H9 (cell line): ENCODE data around the gene C12orf50. TPM values are rescaled to one million over a fixed set of nuclear protein-coding genes. Genes with fewer than 3 reads are reported as not detected.

ENCODE experiments used
- DNase-seq: peaks from one replicate; pipeline ENCODE4 v3.0.0-alpha.2; 2017
- H2AFZ ChIP-seq: one replicate; pipeline ENCODE4 v1.6.1; 2013; ENCODE audit warnings: mild to moderate bottlenecking, low read length, control low read depth, moderate library complexity
- H2AK5ac ChIP-seq: 2 replicates; pipeline ENCODE4 v1.6.1; 2013; ENCODE audit warnings: low read length, control low read depth, mixed read lengths; ENCODE audit not compliant: insufficient read length
- H2BK120ac ChIP-seq: one replicate; pipeline ENCODE4 v1.6.1; 2013; ENCODE audit warnings: low read depth, mild to moderate bottlenecking, low read length, control low read depth, inconsistent platforms; ENCODE audit not compliant: poor library complexity, severe bottlenecking
- H2BK12ac ChIP-seq: 2 replicates; pipeline ENCODE4 v1.6.1; 2013; ENCODE audit warnings: low read length, control low read depth, mixed read lengths, low read depth; ENCODE audit not compliant: insufficient read length
- H2BK15ac ChIP-seq: 2 replicates; pipeline ENCODE4 v1.6.1; 2013; ENCODE audit warnings: low read depth, low read length, control low read depth
- H2BK20ac ChIP-seq: one replicate; pipeline ENCODE4 v1.6.1; 2013; ENCODE audit warnings: low read depth, mild to moderate bottlenecking, low read length, control low read depth, inconsistent platforms; ENCODE audit not compliant: poor library complexity, severe bottlenecking
- H2BK5ac ChIP-seq: 2 replicates; pipeline ENCODE4 v1.6.1; 2013; ENCODE audit warnings: low read length, control low read depth, mixed read lengths; ENCODE audit not compliant: insufficient read length
- H3K14ac ChIP-seq: 2 replicates; pipeline ENCODE4 v1.6.1; 2013; ENCODE audit warnings: low read length, control low read depth; ENCODE audit not compliant: insufficient read depth
- H3K18ac ChIP-seq: 2 replicates; pipeline ENCODE4 v1.6.1; 2013; ENCODE audit warnings: low read depth, mild to moderate bottlenecking, mixed read lengths, low read length, control low read depth; ENCODE audit not compliant: insufficient read length
- H3K23ac ChIP-seq: 2 replicates; pipeline ENCODE4 v1.6.1; 2013; ENCODE audit warnings: low read length, control low read depth, mixed read lengths, low read depth; ENCODE audit not compliant: insufficient read length
- H3K23me2 ChIP-seq: 2 replicates; pipeline ENCODE4 v1.6.1; 2013; ENCODE audit warnings: low read depth, mild to moderate bottlenecking, mixed read lengths, low read length, control low read depth; ENCODE audit not compliant: insufficient read length, poor library complexity, severe bottlenecking
- H3K27ac ChIP-seq: 2 replicates; pipeline ENCODE4 v1.5.1; 2013; ENCODE audit warnings: low read length, control low read depth, mixed read lengths, low read depth; ENCODE audit not compliant: insufficient read length
- H3K27me3 ChIP-seq: 2 replicates; pipeline ENCODE4 v1.6.1; 2013; ENCODE audit warnings: low read length, control low read depth, inconsistent platforms; ENCODE audit not compliant: insufficient read depth
- H3K4ac ChIP-seq: 2 replicates; pipeline ENCODE4 v1.6.1; 2013; ENCODE audit warnings: low read depth, mild to moderate bottlenecking, control low read depth, inconsistent platforms, low read length, moderate library complexity
- H3K4me1 ChIP-seq: 2 replicates; pipeline ENCODE4 v1.6.1; 2013; ENCODE audit warnings: low read length, control low read depth, inconsistent platforms; ENCODE audit not compliant: insufficient read depth
- H3K4me2 ChIP-seq: 2 replicates; pipeline ENCODE4 v1.6.1; 2013; ENCODE audit warnings: low read length, control low read depth, mixed read lengths; ENCODE audit not compliant: insufficient read length, insufficient read depth
- H3K56ac ChIP-seq: 2 replicates; pipeline ENCODE4 v1.6.1; 2013; ENCODE audit warnings: low read depth, mild to moderate bottlenecking, mixed read lengths, low read length, control low read depth; ENCODE audit not compliant: insufficient read length
- H3K79me1 ChIP-seq: 2 replicates; pipeline ENCODE4 v1.6.1; 2013; ENCODE audit warnings: low read depth, mild to moderate bottlenecking, moderate library complexity, low read length, control low read depth, inconsistent platforms; ENCODE audit not compliant: insufficient read depth, poor library complexity, severe bottlenecking
- H3K79me2 ChIP-seq: 2 replicates; pipeline ENCODE4 v1.6.1; 2013; ENCODE audit warnings: low read length, control low read depth, inconsistent platforms; ENCODE audit not compliant: insufficient read depth
- H3K9ac ChIP-seq: 2 replicates; pipeline ENCODE4 v1.6.1; 2013; ENCODE audit warnings: low read length, control low read depth, mixed read lengths; ENCODE audit not compliant: insufficient read length; ENCODE audit errors: extremely low read depth
- H3K9me3 ChIP-seq: one replicate; pipeline ENCODE4 v1.6.1; 2013; ENCODE audit warnings: low read depth, low read length, inconsistent platforms; ENCODE audit not compliant: control insufficient read depth
- H3T11ph ChIP-seq: one replicate; pipeline ENCODE4 v1.6.1; 2013; ENCODE audit warnings: mild to moderate bottlenecking, low read length, control low read depth, inconsistent platforms
- H4K20me1 ChIP-seq: one replicate; pipeline ENCODE4 v1.6.1; 2013; ENCODE audit not compliant: control insufficient read depth, insufficient read length, insufficient read depth
- H4K5ac ChIP-seq: 2 replicates; pipeline ENCODE4 v1.6.1; 2013; ENCODE audit warnings: low read depth, mild to moderate bottlenecking, mixed read lengths, low read length, control low read depth; ENCODE audit not compliant: insufficient read length
- H4K8ac ChIP-seq: replicated peaks from 2 replicates; pipeline ENCODE4 v1.6.1; 2013; ENCODE audit warnings: low read length, control low read depth, mixed read lengths, low read depth; ENCODE audit not compliant: insufficient read length
- H4K91ac ChIP-seq: 2 replicates; pipeline ENCODE4 v1.6.1; 2013; ENCODE audit warnings: low read depth, mild to moderate bottlenecking, moderate library complexity, mixed read lengths, low read length, control low read depth; ENCODE audit not compliant: insufficient read length
- H3K27ac Mint-ChIP-seq, 3 experiments: 2 replicates in 2 of 3; 3 replicates in 1 of 3; pipeline ENCODE4 v1.8.0; 2020 to 2021; ENCODE audit warnings: mixed read lengths in 3 of 3, mild to moderate bottlenecking in 1 of 3, moderate library complexity in 1 of 3
- H3K27me3 Mint-ChIP-seq: 2 replicates; pipeline ENCODE4 v1.8.0; 2021; ENCODE audit warnings: low read depth, mild to moderate bottlenecking, moderate library complexity, mixed read lengths
- H3K36me3 Mint-ChIP-seq, 3 experiments: 2 replicates in 2 of 3; 3 replicates in 1 of 3; pipeline ENCODE4 v1.8.0; 2020 to 2021; ENCODE audit warnings: low read depth in 3 of 3, mixed read lengths in 3 of 3; ENCODE audit not compliant: insufficient read depth in 1 of 3
- H3K4me1 Mint-ChIP-seq, 2 experiments: 2 replicates each; pipeline ENCODE4 v1.8.0; 2020; ENCODE audit warnings: mixed read lengths in 2 of 2
- H3K4me3 Mint-ChIP-seq, 2 experiments: 2 replicates in 1 of 2; 3 replicates in 1 of 2; pipeline ENCODE4 v1.8.0; 2020 to 2021; ENCODE audit warnings: mild to moderate bottlenecking in 2 of 2, mixed read lengths in 2 of 2, moderate library complexity in 1 of 2
- H3K9me3 Mint-ChIP-seq, 2 experiments: 2 replicates in 1 of 2; 3 replicates in 1 of 2; pipeline ENCODE4 v1.8.0; 2020; ENCODE audit warnings: mild to moderate bottlenecking in 2 of 2, mixed read lengths in 2 of 2, moderate library complexity in 1 of 2
- CTCF ChIP-seq: fragments of 200-600 bp; sonication (generic); conservative IDR thresholded peaks from 3 replicates; pipeline ENCODE4 v1.8.0; 2021; ENCODE audit warnings: antibody characterized with exemption, mild to moderate bottlenecking
- total RNA-seq: library from RNA; stranded (reverse); gene quantifications from 2 replicates; pipeline ENCODE4 v1.2.1, GENCODE V29; 2021

C12orf50 gene
- total RNA-seq, 1 experiment from 2014 or later = 0.17 TPM

- no peak overlapping the region for H3K9ac ChIP-seq
- no peak overlapping the region for H3K27ac Mint-ChIP-seq
- H3K79me2 ChIP-seq = no peaks in the 10 kb centered on the region
- no peaks in the 10 kb centered on the region for H3K27me3 ChIP-seq
- H2BK20ac ChIP-seq = no peak overlapping the region
- no peak overlapping the region for H2AK5ac ChIP-seq
- H3K27me3 Mint-ChIP-seq = no peaks in the 10 kb centered on the region
- H3K56ac ChIP-seq = no peak overlapping the region
- no peak overlapping the region for H3T11ph ChIP-seq
- no peak for TF ChIP-seq CTCF
- H4K5ac ChIP-seq = no peak overlapping the region
- no peak overlapping the region for H2BK5ac ChIP-seq
- no peak overlapping the region for H2BK15ac ChIP-seq
- no peaks in the 10 kb centered on the region for H3K4me1 Mint-ChIP-seq
- no peaks in the 10 kb centered on the region for H3K4me1 ChIP-seq
- no peak overlapping the region for H3K23ac ChIP-seq
- no peaks in the 10 kb centered on the region for H3K79me1 ChIP-seq
- no peak overlapping the region for H3K27ac ChIP-seq
- H3K4me3 Mint-ChIP-seq = no peak overlapping the region
- no peak overlapping the region for H3K14ac ChIP-seq
- no peak overlapping the region for H3K4me2 ChIP-seq
- H2BK120ac ChIP-seq = no peak overlapping the region
- DNase-seq = no peak
- H3K9me3 Mint-ChIP-seq = peaks cover under 1 to 2% of the 10 kb centered on the region in 2 experiments; a peak in 2 of 5 replicates
- H3K36me3 Mint-ChIP-seq = peaks cover 0 to 1% (median 0%) of the 10 kb centered on the region in 3 experiments; a peak in 2 of 7 replicates
- no peaks in the 10 kb centered on the region for H3K23me2 ChIP-seq
- H3K9me3 ChIP-seq = no peaks in the 10 kb centered on the region
- H4K91ac ChIP-seq = no peak overlapping the region
- no peak overlapping the region for H2AFZ ChIP-seq
- no peak overlapping the region for H3K18ac ChIP-seq
- H3K4ac ChIP-seq = no peak overlapping the region
- H2BK12ac ChIP-seq = no peak overlapping the region
- no peaks in the 10 kb centered on the region for H4K20me1 ChIP-seq
- H4K8ac ChIP-seq = no peak overlapping the region
Measured at GRCh38 chr12:87967871-87968270, 61.3 kb downstream of the C12orf50 start.
